ENCODE results near the gene TANC1. TPM values are rescaled to one million over a fixed set of nuclear protein-coding genes. Genes with fewer than 3 reads are reported as not detected.
A peak's percentile ranks its signal among the peaks of the same experiment; 100 is the strongest.

Gene TANC1
- total RNA-seq, 2 experiments from 2014 or later: 0.89 to 1.1 TPM

DNA sequence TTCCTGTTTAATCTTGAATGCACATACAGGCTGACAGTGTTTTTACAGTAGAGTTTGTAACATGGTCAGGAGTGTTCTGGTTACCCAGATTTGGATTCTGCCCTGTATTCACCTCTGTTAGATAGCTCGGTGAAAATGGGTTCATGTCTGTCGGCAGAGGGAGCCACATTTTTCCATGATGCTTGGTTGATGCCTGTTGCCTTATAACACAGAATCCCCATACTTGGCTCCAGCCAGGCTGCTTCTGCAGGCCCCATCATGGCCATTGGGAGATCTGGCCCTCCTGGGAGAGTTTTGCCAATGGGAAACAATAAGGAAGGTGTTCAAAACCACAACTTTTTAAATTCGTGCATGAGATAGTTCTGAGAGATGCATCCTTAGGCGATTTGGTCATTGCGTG, 240.0 kb downstream of the TANC1 start:
- H3K9me3 Mint-ChIP-seq (ENCODE audit: low read depth): no peaks in the 10 kb centered on the region
- intact Hi-C loops (cut with DNase I, micrococcal nuclease): no loop called here
- CTCF ChIA-PET: interaction anchor here (0.9 to 1.1 kb wide), 2 partner anchors 11 to 61 kb away, joined by 3 read pairs; no protein-coding TSS in a partner anchor
- DNase-seq: no peak
- H3K27me3 Mint-ChIP-seq: no peaks in the 10 kb centered on the region
- no peaks in the 10 kb centered on the region for H3K36me3 Mint-ChIP-seq (ENCODE audit: low read depth)
- no peak overlapping the region for H3K4me3 Mint-ChIP-seq
- no peak overlapping the region for H3K27ac Mint-ChIP-seq
- ATAC-seq: no peak
- POLR2A ChIA-PET: no interaction called here
- peaks cover 24% of the 10 kb centered on the region for H3K4me1 Mint-ChIP-seq

DNA sequence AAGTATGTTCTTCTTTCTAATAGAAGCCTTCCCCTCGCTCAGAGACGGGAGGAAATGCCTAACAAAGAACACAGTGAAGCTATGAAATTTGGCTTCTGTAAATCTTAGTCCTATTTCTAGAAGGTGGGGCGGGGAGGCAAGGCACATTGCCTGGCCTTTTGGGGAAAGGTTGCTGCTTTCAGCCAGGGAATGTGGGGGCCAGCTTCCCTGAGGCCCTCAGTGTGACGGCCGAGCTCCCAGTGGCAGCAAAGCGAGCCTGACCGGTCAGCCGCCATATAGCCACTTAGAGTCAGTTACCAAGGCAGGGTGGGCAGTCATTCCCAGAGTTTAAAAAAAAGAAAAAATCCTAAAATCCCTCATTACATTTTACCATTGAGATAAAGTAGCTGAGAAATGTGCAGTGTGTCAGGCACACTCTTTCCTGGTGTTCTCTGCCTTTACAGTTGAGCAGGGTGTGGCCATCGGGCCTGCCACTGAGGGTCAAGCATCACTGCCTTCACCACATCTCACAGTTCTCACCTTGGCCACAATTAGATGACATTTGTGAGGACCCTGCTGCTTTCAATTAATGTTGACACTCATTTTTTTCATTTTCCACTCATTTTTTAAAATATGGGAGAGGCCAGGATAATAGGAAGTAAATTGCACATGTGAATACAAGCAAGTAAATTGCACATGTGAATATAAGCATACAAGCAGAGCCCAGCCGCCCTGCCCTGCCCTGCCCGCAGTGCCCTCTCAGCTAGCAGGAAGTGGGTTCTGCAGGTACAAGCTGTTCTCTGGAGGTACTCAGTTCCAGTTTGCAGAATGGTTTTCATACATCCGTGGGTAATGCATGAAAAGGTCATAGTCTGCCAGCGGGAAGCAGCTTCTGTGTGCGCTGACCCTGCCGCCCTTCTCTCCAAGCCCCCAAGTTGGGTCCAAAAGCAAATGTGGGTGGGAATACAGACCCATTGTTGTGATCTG, 241.2 kb downstream of the TANC1 start:
- Mint-ChIP-seq H3K27ac (peak overlapping the region; percentile 21), H3K27me3 (no peaks in the 10 kb centered on the region), H3K4me1 (peaks cover 24% of the 10 kb centered on the region), H3K36me3 (ENCODE audit: low read depth) (no peaks in the 10 kb centered on the region), H3K9me3 (ENCODE audit: low read depth) (no peaks in the 10 kb centered on the region), H3K4me3 (peak overlapping the region; percentile 13)
- ATAC-seq: peak; percentile 85
- ChIA-PET POLR2A (no interaction called here), CTCF (interaction anchor here (0.9 to 1.1 kb wide), 2 partner anchors 12 to 62 kb away, joined by 3 read pairs; no protein-coding TSS in a partner anchor)
- DNase-seq: peak; percentile 46
- intact Hi-C loops (cut with DNase I, micrococcal nuclease): no loop called here

DNA sequence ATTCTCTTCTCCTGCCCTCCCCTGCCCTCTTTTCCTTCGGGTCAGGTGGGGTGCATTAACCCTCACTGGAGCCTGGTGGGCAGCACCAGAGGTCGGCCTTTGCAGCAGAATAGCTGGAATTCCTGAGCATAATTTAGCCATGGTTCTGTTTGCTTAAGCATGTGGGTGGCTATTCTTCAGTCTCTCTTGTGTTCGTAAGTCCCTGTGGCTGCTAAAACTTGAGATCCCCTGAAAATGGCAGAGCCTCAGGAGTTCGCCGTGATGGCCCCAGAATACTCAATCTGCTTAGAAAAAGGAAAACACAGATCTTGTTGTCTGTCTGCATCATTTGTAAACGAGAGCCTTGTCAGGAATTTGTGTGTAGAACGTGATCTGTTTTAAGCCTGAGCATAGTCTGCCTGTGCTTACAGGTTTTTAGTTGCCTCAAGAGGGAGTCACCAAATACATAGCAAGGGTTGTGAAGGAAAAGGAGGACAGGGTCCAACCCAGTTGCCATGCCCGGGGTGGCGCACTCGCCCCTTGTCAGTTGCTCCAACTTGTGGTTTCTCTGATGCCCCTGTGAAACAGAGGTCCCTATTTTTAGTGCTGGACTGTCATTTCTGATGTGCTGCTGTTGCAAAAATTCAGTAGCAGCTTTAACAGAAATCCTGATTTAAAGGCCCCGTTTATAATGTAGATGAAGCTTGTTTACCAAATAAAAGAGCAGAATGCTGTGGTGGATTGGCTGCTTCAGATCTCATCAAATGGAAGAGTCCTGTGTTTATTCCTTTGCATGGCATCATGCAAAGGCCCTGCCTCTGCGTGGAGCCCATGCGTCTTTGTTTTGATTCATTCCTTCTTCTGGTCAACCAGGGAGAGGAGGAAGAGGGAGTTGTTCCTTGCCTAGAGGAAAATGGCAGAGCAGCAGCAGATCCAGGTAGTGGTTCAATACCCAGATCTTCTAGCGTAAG, 243.3 kb downstream of the TANC1 start:
- H3K36me3 Mint-ChIP-seq (ENCODE audit: low read depth): no peaks in the 10 kb centered on the region
- no peak overlapping the region for H3K27ac Mint-ChIP-seq
- no peak overlapping the region for H3K4me3 Mint-ChIP-seq
- H3K27me3 Mint-ChIP-seq: no peaks in the 10 kb centered on the region
- ChIA-PET POLR2A (no interaction called here), CTCF (interaction anchor here (0.7 kb wide), 1 partner anchor 73 kb away, joined by 3 read pairs; no protein-coding TSS in a partner anchor)
- ATAC-seq (no peak), DNase-seq (no peak)
- intact Hi-C loops (cut with DNase I, micrococcal nuclease): no loop called here
- peaks cover 24% of the 10 kb centered on the region for H3K4me1 Mint-ChIP-seq
- H3K9me3 Mint-ChIP-seq (ENCODE audit: low read depth): no peaks in the 10 kb centered on the region

DNA sequence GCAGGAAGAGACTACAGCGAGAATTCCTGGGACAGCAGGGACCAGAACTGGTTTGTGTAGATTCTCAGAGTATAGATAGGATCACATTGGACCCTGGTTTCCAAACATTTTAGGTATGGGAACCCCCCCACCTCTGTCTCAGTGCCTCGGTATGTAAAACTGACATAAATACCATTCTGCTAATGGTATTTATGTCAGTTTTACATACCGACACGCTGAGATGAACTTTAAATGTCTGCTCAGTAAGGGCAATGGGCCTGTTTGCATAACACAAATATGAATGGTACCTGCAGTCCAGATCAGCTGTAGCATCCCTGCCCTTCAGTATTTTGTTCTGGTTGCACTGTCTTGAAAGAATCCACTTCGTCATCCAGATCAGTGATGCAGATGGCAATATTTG, 244.9 kb downstream of the TANC1 start:
- no peak overlapping the region for H3K4me3 Mint-ChIP-seq
- ATAC-seq (no peak), DNase-seq (no peak)
- ChIA-PET CTCF (no interaction called here), POLR2A (no interaction called here)
- peaks cover 24% of the 10 kb centered on the region for H3K4me1 Mint-ChIP-seq
- H3K27me3 Mint-ChIP-seq: no peaks in the 10 kb centered on the region
- H3K27ac Mint-ChIP-seq: no peak overlapping the region
- H3K9me3 Mint-ChIP-seq (ENCODE audit: low read depth): no peaks in the 10 kb centered on the region
- no peaks in the 10 kb centered on the region for H3K36me3 Mint-ChIP-seq (ENCODE audit: low read depth)
- intact Hi-C loops (cut with DNase I, micrococcal nuclease): no loop called here

DNA sequence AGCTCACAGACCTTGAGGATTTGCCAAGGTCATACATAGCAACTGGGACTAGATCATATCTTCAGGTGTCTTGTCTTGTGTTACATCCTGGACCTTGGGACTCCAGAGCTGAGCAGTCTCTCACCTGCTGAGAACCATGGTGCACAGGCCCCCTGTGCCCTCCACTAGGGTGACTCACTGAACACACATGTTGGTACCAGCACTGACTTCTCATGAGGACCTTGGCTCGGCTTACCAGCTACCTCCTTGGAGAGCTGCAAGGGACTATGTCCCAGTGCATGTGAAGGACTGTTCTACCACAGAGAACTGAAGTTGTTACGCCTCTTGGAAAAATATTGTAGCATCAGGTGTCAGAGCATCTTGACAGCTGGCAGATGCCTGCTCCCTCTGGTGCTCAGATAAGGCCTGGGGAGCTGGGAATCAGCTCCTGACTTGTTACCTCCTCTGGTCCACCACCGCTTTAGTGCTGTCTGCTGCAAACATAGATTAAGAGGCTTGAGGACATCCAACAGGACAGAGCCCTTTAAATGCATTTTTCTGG, 246.0 kb downstream of the TANC1 start:
- intact Hi-C loops (cut with DNase I, micrococcal nuclease): no loop called here
- H3K36me3 Mint-ChIP-seq (ENCODE audit: low read depth): no peaks in the 10 kb centered on the region
- ATAC-seq (no peak), DNase-seq (no peak)
- CTCF ChIA-PET: interaction anchor here (0.6 kb wide), 1 partner anchor 108 kb away, joined by 3 read pairs; no protein-coding TSS in a partner anchor
- POLR2A ChIA-PET: interaction anchor here (0.6 to 0.7 kb wide), 2 partner anchors 267 to 1754 kb away, joined by 3 read pairs; no protein-coding TSS in a partner anchor
- no peak overlapping the region for H3K4me3 Mint-ChIP-seq
- H3K9me3 Mint-ChIP-seq (ENCODE audit: low read depth): no peaks in the 10 kb centered on the region
- H3K27ac Mint-ChIP-seq: no peak overlapping the region
- H3K4me1 Mint-ChIP-seq: peaks cover 18% of the 10 kb centered on the region
- H3K27me3 Mint-ChIP-seq: no peaks in the 10 kb centered on the region

DNA sequence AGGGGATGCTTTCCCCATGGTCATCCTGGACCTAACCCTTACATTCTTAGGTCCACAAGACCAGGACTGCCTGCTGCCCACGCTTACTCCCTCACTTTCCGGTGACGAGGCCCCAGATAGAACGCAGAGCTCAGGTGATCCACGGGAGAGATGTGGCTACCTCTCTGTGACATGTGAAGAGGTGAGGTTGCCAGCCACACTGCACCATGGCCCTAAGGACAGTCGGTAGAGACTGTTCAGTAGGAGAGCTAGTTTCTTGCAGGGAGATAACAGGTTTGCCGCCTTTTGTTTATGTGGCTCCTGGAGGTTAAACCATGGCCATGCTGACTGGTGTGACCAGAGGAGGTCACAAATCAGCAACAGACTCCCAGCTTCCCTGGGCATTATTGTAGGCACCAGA, 246.7 kb downstream of the TANC1 start:
- no peak for ATAC-seq
- H3K9me3 Mint-ChIP-seq (ENCODE audit: low read depth): no peaks in the 10 kb centered on the region
- no peak for DNase-seq
- no peak overlapping the region for H3K27ac Mint-ChIP-seq
- ChIA-PET POLR2A (no interaction called here), CTCF (interaction anchor here (0.6 kb wide), 1 partner anchor 37 kb away, joined by 3 read pairs; no protein-coding TSS in a partner anchor)
- H3K4me1 Mint-ChIP-seq: peaks cover 10% of the 10 kb centered on the region
- H3K4me3 Mint-ChIP-seq: no peak overlapping the region
- no peaks in the 10 kb centered on the region for H3K27me3 Mint-ChIP-seq
- intact Hi-C loops (cut with DNase I, micrococcal nuclease): no loop called here
- no peaks in the 10 kb centered on the region for H3K36me3 Mint-ChIP-seq (ENCODE audit: low read depth)

DNA sequence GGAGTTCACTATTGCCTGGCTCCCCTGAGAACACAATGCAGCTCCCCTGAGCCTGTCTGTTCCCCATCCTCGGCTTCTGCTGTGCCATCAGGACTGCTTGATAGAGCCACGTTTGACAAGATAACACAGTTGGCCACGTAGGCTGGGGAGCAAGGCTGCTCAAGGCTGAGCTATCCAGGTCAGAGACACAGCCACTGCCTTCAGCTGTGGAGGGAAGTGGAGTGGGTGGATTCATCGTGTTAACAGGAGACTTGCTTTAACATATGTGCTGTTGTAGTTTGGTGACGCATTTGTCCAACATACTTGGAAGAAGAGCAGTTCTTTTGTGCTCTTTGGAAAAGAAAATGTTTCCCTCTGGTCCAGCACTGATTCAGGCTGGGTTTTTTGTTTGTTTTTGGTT, 249.2 kb downstream of the TANC1 start:
- Mint-ChIP-seq H3K27me3 (no peaks in the 10 kb centered on the region), H3K36me3 (ENCODE audit: low read depth) (no peaks in the 10 kb centered on the region), H3K9me3 (ENCODE audit: low read depth) (no peaks in the 10 kb centered on the region), H3K27ac (no peak overlapping the region), H3K4me1 (no peaks in the 10 kb centered on the region), H3K4me3 (no peak overlapping the region)
- intact Hi-C loops (cut with DNase I, micrococcal nuclease): no loop called here
- ATAC-seq: no peak
- ChIA-PET POLR2A (no interaction called here), CTCF (interaction anchor here (1.0 kb wide), 1 partner anchor 35 kb away, joined by 3 read pairs; no protein-coding TSS in a partner anchor)
- DNase-seq: no peak

DNA sequence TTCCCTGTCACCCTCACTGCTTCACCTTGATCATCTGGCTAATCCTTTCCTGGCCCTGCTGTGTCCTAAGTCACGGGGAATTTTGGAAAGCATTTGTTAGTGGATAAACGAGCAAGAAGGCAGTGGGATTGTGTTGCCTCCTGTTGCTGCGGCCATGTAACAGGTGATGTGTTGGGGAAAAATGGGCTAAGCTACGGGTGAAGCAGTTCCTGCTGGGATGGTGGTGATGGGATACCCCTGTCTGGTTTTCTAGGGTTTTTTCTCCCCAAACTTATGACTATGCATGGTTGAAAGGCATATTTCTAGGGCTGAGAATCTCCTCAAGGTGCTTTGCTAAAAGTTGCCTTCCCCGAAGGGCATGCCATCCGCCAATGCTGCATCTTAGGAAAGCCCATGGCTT, 249.9 kb downstream of the TANC1 start:
- intact Hi-C loops (cut with DNase I, micrococcal nuclease): no loop called here
- ChIA-PET POLR2A (no interaction called here), CTCF (interaction anchor here (0.8 kb wide), 1 partner anchor 155 kb away, joined by 3 read pairs; no protein-coding TSS in a partner anchor)

DNA sequence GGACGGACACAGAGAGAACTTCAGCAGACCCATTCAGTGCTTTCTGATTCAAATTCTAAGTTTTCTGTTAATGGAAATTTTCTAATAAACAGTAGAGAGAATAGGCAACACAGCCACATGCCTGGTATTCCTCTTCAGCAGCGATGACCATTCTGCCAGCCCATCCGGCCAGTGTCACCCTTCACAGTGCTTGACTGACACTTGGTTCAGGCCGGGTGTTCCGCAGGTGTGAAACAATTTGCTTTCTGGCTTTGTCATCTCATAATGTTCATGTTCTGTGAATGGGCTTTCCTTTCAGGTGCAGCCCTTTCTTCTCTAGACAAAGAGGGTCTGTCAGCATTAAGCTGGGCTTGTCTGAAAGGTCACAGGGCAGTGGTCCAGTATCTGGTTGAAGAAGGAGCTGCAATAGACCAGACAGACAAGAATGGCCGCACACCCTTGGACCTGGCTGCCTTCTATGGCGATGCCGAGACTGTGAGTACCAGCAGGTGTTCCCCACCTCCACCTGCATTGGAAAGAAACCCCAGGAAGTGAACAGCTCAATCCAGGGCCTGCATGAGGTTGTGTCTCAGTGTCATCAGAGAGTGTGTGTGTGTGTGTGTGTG, 251.1 kb downstream of the TANC1 start:
- DNase-seq: no peak
- Mint-ChIP-seq H3K36me3 (ENCODE audit: low read depth) (no peaks in the 10 kb centered on the region), H3K4me1 (peaks cover 3% of the 10 kb centered on the region), H3K9me3 (ENCODE audit: low read depth) (no peaks in the 10 kb centered on the region), H3K4me3 (no peak overlapping the region), H3K27ac (no peak overlapping the region), H3K27me3 (peaks cover 2% of the 10 kb centered on the region)
- POLR2A ChIA-PET: no interaction called here
- intact Hi-C loops (cut with DNase I, micrococcal nuclease): no loop called here
- no peak for ATAC-seq
- CTCF ChIA-PET: no interaction called here

More for the DNA sequence above, 249.9 kb downstream of the TANC1 start:
- H3K9me3 Mint-ChIP-seq (ENCODE audit: low read depth): no peaks in the 10 kb centered on the region
- peaks cover 2% of the 10 kb centered on the region for H3K27me3 Mint-ChIP-seq
- no peaks in the 10 kb centered on the region for H3K36me3 Mint-ChIP-seq (ENCODE audit: low read depth)
- DNase-seq (no peak), ATAC-seq (no peak)
- no peak overlapping the region for H3K4me3 Mint-ChIP-seq
- H3K4me1 Mint-ChIP-seq: no peaks in the 10 kb centered on the region
- no peak overlapping the region for H3K27ac Mint-ChIP-seq

DNA sequence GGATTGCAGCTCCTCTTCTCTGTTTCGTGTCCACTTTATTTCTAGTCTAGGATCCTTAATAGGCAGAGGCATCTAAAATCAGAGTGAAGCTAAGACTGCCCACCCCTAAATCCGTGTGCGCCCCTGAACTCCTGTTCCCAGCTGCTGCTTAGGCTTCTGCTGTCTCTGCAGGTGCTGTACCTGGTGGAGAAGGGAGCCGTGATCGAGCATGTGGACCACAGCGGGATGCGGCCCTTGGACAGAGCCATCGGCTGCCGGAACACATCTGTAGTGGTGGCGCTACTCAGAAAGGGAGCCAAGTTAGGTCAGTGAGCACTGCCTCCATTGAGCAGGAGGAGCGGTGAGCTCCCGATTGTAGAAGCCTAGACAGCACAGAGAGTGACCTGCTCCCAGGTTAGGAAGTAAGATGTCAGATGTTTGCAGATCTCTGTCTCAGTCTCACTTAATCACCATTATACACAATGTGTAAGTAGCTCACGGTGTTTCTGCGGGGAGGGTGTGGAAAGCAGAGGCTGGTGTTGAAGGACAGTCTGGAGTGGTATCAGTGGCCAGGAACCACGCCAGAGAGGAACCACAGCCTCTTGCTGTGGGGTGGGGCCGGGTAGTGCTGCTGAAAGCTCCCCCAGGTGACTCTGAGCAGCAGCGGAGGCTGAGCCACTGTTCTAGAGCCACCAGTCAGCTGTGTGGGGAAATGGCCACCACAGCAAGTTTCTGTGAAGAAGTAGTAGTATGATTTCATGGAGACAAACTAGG, 255.8 kb downstream of the TANC1 start:
- H3K36me3 Mint-ChIP-seq (ENCODE audit: low read depth): no peaks in the 10 kb centered on the region
- DNase-seq (no peak), ATAC-seq (no peak)
- no peak overlapping the region for H3K27ac Mint-ChIP-seq
- no peak overlapping the region for H3K4me3 Mint-ChIP-seq
- ChIA-PET POLR2A (no interaction called here), CTCF (no interaction called here)
- H3K27me3 Mint-ChIP-seq: peaks cover 2% of the 10 kb centered on the region
- intact Hi-C loops (cut with DNase I, micrococcal nuclease): no loop called here
- H3K4me1 Mint-ChIP-seq: peaks cover 29% of the 10 kb centered on the region
- H3K9me3 Mint-ChIP-seq (ENCODE audit: low read depth): no peaks in the 10 kb centered on the region

All from activated CD4-positive, alpha-beta T cell treated with anti-CD3 and anti-CD28 coated beads for 36 hours (primary cell).